GM12875 (cell line): ENCODE data around the gene DRAP1.
A peak's percentile ranks its signal among the peaks of the same experiment; 100 is the strongest.

Experiments used
- H3K4me3 ChIP-seq: one replicate; pipeline ENCODE4 v1.5.1; 2011; ENCODE audit warnings: low read depth, low read length, control low read depth
- TF ChIP-seq, protein P1 (sequence below): IDR thresholded peaks from 2 replicates; pipeline ENCODE4 v1.5.1; 2011; ENCODE audit warnings: low read depth, mild to moderate bottlenecking, control low read depth, inconsistent platforms, low read length, moderate library complexity, borderline replicate concordance; ENCODE audit not compliant: insufficient read depth

Gene DRAP1

DNA sequence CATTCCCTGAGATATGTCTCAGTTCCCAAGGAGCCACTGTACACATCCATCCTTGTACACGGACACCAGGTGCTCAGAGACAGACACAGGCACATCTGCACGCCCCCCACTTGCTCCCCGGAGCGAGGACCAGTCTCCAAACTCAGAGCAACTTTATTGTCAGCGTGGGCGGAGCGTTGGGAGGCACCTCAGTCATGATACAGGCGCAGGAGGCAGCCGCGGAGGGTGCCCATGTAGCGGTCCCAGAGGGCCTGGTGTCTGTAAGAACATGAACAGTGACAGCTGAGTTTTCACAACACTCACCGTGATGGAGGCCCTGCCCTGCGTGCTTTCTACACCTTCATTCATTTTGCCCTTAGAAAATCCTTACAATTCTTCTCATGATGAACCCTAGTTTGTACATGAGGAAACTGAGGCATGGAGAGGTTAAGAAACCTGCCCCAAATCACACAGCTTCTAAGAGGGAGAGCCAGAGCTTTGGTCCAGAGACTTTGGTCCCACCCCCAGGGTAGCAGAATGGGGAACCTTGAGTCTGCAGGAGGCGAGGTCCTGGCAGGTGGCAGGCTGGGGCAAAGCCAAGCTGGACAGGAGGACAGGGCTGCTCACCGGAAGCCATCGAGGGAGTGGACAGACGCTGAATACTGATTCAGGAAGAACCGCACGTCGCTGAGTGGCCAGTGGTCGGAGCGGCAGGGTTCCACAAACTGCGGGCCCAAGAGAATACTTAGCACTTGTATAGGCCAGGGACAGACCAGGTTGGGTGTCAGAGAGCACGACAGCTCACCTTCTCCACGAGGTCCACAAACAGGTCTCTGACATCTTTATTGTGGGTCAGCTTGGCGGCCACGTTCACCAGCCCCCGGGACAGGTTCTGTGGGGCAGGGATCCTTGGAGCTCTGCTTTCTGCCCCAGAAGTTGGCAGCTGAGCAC lies 35.2 kb upstream of the DRAP1 start:
- H3K4me3 ChIP-seq: no peak overlapping the region
- TF ChIP-seq, protein P1, sequence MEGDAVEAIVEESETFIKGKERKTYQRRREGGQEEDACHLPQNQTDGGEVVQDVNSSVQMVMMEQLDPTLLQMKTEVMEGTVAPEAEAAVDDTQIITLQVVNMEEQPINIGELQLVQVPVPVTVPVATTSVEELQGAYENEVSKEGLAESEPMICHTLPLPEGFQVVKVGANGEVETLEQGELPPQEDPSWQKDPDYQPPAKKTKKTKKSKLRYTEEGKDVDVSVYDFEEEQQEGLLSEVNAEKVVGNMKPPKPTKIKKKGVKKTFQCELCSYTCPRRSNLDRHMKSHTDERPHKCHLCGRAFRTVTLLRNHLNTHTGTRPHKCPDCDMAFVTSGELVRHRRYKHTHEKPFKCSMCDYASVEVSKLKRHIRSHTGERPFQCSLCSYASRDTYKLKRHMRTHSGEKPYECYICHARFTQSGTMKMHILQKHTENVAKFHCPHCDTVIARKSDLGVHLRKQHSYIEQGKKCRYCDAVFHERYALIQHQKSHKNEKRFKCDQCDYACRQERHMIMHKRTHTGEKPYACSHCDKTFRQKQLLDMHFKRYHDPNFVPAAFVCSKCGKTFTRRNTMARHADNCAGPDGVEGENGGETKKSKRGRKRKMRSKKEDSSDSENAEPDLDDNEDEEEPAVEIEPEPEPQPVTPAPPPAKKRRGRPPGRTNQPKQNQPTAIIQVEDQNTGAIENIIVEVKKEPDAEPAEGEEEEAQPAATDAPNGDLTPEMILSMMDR: no peak

DNA sequence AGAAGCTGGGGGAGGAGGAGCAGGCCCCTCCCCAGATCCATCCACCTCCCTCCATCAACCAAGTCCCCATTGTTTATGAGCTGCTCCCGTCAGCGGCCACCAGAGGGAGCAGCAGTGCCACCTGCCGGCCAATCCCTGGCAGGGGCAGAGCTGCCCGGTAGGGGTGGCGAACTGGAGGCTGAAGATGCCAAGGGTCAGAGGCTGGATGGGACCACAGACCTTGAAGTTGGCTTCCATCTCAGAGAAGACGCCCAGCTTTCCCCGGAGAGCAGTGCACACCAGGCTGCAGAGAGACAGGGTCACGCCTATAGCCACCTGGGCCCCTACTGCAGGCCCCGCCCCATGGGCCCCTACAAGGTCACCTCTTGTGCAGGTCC lies 34.5 kb upstream of the DRAP1 start:
- TF ChIP-seq, protein P1: peak; percentile 99
- H3K4me3 ChIP-seq: no peak overlapping the region

DNA sequence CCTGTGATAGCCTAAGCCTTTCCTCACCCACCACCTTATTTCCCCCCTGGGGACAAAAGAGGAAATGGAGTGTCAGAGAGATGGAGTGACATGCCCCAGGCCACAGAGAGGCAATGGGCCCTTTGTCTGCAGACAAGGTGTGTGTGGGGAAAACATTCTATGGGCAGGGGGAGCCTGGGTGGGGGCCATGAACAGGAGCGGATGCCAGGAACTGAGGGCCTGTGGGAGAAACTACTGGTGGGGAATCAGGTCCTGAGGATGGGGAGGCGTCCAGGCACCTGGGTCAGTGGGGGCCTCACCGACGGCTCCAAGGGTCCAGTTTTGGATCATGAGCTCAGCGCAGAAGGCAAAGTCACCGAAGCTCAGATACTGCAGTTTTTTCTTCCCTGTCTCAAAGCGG lies 34.0 kb upstream of the DRAP1 start:
- no peak overlapping the region for H3K4me3 ChIP-seq
- TF ChIP-seq, protein P1: no peak

DNA sequence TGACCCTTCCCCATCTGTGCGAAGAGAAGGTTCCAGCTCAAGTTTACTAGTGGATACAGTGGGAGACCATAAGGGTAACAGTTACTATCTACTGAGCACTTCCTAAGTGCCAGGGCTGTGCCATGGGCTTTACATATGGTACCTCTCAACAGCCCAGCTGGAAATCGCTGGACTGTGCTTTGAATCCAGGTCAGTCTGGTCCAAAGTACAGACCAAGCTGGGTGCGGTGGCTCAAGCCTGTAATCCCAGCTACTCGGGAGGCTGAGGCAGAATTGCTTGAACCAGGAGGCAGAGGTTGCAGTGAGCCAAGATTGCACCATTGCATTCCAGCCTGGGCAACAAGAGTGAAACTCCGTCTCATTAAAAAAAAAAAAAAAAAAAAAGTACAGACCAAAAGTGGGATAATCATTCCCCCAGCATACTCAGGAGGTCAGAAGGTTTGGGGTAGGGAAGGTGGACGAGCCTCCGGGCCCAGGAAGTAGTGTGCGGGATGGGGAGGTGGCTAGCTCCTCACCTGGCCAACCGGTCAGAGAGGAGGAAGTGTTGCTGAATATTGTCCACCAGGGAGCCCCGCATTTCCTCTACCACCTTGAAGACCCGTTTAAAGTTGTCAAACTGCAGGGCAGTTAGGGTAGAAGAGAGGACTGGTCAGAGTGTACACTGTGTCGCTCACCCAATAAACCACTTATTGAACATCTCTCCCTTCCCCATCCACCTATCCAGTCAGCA lies 33.3 kb upstream of the DRAP1 start:
- no peak overlapping the region for H3K4me3 ChIP-seq
- TF ChIP-seq, protein P1: no peak

DNA sequence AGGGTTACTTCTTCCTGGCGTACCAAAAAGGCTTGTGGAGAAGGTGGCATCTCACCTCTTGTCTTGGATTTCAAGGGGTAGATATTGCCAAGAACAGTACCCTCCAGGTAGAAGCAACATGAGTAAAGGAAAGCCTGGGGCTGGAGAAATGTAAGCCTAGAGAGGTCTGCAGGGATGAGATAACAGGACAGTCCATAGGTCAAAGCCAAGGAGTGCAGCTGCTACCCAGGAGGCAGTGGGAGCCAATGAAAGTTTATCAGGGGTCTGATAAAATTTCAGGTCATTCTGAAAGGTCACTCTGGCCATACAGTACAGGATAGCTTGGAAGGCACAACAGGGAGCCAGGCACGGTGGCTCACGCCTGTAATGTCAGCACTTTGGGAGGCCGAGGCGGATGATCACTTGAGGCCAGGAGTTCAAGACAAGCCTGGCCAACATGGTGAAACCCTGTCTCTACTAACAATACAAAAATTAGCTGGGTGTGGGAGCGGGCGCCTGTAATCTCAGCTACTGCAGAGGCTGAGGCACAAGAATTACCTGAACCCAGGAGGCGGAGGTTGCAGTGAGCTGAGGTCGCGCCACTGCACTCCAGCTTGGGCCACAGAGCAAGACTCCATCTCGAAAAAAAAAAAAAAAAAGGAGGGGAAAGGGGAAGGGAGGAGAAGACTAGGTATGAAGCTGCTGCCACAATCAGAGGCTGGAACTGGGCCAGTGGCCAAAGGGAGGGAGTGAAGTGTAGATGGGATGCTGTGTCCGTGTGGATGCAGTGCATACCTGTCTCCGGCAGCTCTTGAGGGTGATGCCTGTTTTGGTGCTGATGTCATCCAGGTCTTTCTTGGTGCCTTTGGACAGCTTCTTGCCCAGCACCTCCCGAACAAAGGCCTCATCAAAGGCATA lies 32.2 kb upstream of the DRAP1 start:
- peak overlapping the region; percentile 90 for H3K4me3 ChIP-seq
- TF ChIP-seq, protein P1: no peak

DNA sequence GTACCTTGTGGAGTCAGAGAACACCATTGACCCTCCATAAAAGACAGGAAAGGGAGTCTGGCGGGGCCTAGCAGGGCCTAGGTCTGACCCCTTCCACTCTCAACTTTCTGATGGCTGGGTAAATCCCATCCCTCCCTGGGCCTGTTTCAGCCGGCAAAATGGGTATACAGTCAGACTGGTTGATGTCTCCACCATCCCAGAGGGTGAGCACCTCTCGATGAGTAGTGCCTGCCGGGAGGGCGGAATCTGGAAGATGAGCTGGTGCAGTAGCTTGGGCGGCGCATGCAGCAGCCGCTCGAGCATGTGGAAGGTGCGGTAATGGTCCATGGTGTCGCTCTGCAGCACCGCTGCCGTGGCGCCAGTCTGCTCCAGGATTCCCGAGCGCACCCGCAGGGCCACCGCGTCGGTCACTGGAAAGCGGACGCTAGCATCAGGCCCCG lies 31.5 kb upstream of the DRAP1 start:
- H3K4me3 ChIP-seq: peak overlapping the region; percentile 90
- TF ChIP-seq, protein P1: no peak
